G401.6 (cell line): ENCODE measurements around the gene KRTAP10-7.
"Not testable (repeated sequence)": the region's sequence is repeated elsewhere in the genome, so short reads cannot be mapped to it uniquely, and the experiment has no call there.

Source experiments
- FAIRE-seq: peaks from 2 replicates; lab custom pipeline; 2012; peaks lifted over from hg19 to GRCh38; lab: Jason Lieb, UNC

Gene KRTAP10-7

DNA sequence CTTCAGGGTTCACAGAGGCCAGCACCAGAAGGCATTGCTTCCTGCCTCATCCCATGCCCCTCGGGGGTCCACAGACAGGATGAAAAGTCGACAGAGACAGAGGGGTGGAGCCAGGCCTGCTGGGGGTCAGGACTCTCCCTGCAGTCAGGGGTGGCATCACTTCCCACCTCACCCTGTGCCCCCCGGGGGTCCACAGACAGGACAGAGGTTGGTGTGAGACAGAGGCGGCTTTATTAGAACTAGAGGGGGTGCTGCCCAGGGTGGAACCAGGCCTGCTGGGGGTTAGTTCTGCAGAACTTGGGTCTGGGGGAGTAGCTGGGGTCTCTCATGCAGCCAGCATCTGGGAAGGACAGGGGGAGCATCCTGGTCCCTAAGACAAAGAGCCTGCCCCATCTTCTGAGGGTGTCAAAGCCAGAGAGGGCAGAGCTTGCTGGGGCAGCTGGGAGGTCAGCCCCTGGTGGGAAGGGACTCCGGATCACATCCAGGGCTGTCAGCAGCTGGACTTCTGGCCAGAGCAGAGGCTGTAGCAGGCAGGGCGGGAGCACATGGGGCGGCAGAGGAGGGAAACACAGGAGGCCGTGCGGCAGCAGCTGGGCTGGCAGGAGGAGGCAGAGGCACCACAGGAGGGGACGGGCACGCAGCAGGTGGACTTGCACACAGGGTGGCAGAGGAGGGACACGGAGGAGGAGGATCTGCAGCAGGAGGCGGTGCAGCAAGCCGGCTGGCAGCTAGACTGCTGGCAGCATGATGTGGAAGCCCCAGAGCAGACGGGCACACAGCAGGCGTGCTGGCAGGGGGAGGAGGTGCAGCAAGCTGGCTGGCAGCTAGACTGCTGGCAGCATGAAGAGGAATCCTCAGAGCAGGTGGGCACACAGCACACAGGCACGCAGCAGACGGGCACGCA lies 9.2 kb upstream of the KRTAP10-7 start:
- not testable (repeated sequence) for FAIRE-seq

GRCh38 chr21:44591801-44592130 lies 8.6 kb upstream of the KRTAP10-7 start:
- FAIRE-seq = not testable (repeated sequence)

GRCh38 chr21:44592446-44593311 lies 7.7 kb upstream of the KRTAP10-7 start, which contains the start of gene KRTAP10-6:
TSS of gene KRTAP10-6 (minus strand) at chr21:44592505. CDS start at chr21:44592484, 21 bp downstream.
- FAIRE-seq = no peak

GRCh38 chr21:44593598-44594405 lies 6.6 kb upstream of the KRTAP10-7 start:
- FAIRE-seq = no peak

DNA sequence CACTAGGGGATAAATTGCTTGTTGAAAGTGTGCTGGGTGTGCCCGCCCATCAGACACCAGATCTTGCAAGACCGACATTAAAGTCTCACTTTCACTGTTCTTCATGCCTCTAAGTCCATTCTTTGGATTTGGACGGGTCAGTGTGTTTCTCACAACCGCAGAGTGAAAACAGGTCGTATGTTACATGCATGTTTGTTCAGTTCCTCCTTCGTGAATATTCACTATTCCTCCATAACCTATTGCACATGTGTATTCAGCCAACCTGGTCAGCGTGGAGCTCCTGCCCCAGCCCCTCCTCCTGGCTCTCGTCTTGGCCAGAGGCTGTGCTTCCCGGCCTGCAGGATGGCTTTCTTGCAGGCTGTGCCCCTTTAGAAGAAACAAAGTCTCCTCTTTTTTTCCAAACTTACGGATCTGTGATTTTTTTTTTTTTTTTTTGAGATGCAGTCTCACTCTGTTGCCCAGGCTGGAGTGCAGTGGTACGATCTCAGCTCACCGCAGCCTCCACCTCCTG lies 5.9 kb upstream of the KRTAP10-7 start:
- no peak for FAIRE-seq

GRCh38 chr21:44595524-44595923 lies 4.9 kb upstream of the KRTAP10-7 start:
- FAIRE-seq = no peak

- FAIRE-seq = no peak
These were observed 4.2 kb upstream of the KRTAP10-7 start for GRCh38 chr21:44596068-44596725.

DNA sequence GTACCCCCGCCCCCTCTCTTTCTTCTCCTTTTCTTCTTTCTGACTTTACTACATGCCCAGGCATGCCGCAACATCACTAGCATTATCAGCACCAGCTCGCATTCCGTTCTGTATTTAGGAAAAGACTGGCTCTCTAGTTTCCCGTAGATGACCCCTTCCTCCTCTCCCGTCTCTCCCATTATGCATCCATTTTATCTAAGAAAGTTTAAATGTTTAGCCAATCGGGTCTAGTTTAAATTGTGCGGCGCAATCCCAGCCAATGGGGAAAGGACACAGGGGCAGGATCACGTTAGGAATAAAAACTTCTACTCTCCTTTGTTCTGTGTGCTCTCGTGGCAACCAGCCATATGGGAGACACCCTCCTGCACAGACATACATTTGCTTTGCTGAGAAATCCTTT lies 2.3 kb upstream of the KRTAP10-7 start:
- no peak for FAIRE-seq

- no peak for FAIRE-seq
These were observed 950 bp upstream of the KRTAP10-7 start for GRCh38 chr21:44599264-44600029.

DNA sequence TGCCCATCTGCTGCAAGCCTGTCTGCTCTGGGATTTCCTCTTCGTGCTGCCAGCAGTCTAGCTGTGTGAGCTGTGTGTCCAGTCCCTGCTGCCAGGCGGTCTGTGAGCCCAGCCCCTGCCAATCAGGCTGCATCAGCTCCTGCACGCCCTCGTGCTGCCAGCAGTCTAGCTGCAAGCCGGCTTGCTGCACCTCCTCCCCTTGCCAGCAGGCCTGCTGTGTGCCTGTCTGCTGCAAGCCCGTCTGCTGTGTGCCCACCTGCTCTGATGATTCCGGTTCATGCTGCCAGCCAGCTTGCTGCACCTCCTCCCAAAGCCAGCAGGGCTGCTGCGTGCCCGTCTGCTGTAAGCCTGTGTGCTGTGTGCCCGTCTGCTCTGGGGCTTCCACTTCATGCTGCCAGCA lies 694 bp downstream of the KRTAP10-7 start:
- not testable (repeated sequence) for FAIRE-seq

- no peak for FAIRE-seq
These were observed 1.4 kb downstream of the KRTAP10-7 start for GRCh38 chr21:44601596-44602462.

DNA sequence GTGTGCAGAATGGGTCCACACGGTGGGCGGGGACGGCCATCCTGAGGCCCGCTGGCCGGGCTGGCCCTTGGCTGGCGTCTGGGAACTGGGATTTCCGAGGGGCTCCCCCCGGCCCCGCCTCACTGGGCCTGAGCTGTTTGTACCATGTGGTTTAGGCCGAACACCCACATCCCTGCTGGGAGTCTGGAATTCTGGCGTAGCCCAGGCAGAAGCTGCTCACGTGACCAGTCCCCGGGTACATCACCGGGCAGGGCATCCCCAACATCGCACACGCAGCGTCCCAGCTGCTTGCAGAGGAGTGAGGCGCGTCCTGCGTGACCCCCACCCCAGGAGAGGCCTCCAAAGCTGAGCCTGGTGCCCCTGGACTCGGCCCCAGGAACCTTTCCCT lies 2.1 kb downstream of the KRTAP10-7 start:
- FAIRE-seq = no peak

- no peak for FAIRE-seq
These were observed 2.9 kb downstream of the KRTAP10-7 start for GRCh38 chr21:44603109-44603875.

DNA sequence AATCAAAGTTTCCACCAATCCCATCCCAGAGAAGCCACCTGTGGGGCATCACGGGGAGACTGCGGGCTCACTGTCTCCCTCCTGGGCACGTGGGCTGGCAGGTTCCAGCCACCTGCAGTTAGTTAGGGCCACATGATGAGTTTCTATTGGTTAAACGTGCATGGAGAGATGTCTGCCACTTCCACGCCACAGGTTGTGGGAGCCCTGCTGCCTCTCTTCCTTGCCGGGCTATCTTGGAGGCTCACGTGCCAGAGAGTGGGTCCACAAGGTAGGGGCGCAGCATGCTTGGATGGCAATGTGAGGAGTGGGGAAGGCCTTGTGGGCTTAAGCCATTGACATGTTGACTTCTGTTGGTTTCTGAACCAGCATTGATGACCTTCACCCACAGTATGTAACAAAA lies 3.5 kb downstream of the KRTAP10-7 start:
- no peak for FAIRE-seq

GRCh38 chr21:44606495-44606894 lies 6.1 kb downstream of the KRTAP10-7 start:
- no peak for FAIRE-seq

GRCh38 chr21:44609193-44609592 lies 8.8 kb downstream of the KRTAP10-7 start:
- FAIRE-seq = no peak

DNA sequence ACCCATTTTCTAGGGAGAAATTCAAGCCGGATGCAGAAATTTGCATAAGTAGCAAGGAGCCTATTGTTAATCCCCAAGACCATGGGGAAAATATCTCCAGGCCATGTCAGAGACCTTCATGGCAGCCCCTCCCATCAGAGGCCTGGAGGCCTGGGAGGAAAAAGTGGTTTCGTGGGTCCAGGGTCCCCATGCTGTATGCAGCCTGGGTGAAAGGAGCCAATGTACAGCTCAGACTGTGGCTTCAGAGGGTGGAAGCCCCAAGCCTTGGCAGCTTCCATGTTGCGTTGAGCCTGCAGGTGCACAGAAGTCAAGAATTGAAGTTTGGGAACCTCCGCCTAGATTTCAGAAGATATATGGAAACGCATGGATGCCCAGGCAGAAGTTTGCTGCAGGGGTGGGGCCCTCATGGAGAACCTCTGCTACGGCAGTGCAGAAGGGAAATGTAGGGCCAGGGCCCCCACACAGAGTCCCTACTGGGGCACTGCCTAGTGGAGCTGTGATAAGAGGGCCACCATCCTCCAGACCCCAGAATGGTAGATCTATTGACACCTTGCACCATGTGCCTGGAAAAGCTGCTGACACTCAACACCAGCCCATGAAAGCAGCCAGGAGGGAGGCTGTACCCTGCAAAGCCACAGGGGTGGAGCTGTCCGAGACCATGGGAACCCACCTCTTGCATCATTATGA lies 9.9 kb downstream of the KRTAP10-7 start:
- FAIRE-seq = not testable (repeated sequence)

DNA sequence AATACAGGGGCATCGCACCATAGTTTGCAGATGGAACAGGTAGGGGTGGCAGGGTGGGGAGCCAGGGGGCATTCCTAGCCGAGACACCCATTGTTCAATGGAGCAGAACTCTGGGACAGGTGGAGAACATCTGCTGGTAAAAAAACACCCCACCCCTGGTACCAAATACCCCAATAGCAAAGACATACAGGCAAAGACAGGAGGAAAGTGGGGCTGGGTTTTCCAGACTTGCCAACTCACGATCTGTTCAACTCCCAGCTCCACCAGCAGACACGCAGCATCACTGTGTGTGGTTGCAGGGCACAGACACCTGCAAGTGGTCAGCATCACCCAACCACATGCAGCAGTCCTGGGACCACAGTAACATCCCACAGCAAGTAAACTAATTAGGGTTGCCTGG lies 11.2 kb downstream of the KRTAP10-7 start:
- FAIRE-seq = no peak
